CD14-positive monocyte (primary cell): ENCODE data around the gene UNC93B1. TPM values are rescaled to one million over a fixed set of nuclear protein-coding genes. Genes with fewer than 3 reads are reported as not detected.

Experiments used
- DNase-seq, 3 donors: peaks; one replicate each; pipeline ENCODE4 v3.0.0-alpha.2; 2011 to 2022
- H2AFZ ChIP-seq: 2 replicates; pipeline ENCODE4 v1.6.0; 2012; ENCODE audit warnings: mild to moderate bottlenecking, low read depth, low read length, inconsistent platforms; ENCODE audit not compliant: insufficient read depth, poor library complexity, severe bottlenecking
- H3K27ac ChIP-seq, 2 donors: 1 replicate in 1 of 2; 2 replicates in 1 of 2; pipeline ENCODE4 v1.5.1; 2012 to 2013; ENCODE audit warnings: low read length in 2 of 2, control low read depth in 1 of 2, inconsistent platforms in 1 of 2, low read depth in 1 of 2, mild to moderate bottlenecking in 1 of 2
- H3K27me3 ChIP-seq, 2 donors: one replicate each; pipeline versions ENCODE4 v1.6.0 to v1.6.1; 2011 to 2013; ENCODE audit warnings: low read length in 2 of 2; ENCODE audit not compliant: control insufficient read depth in 2 of 2, insufficient read depth in 2 of 2
- H3K36me3 ChIP-seq, 2 donors: replicated peaks in 1 of 2; 1 replicate in 1 of 2; 2 replicates in 1 of 2; pipeline versions ENCODE4 v1.5.1 to v1.6.1; 2012 to 2013; ENCODE audit warnings: low read length in 2 of 2, control low read depth in 1 of 2, inconsistent platforms in 1 of 2, mild to moderate bottlenecking in 1 of 2; ENCODE audit not compliant: insufficient read depth in 2 of 2, control insufficient read depth in 1 of 2
- H3K4me1 ChIP-seq, 2 donors: 1 replicate in 1 of 2; 2 replicates in 1 of 2; pipeline versions ENCODE4 v1.5.1 to v1.6.1; 2012 to 2013; ENCODE audit warnings: low read length in 2 of 2, control low read depth in 1 of 2, inconsistent platforms in 1 of 2, mild to moderate bottlenecking in 1 of 2, moderate library complexity in 1 of 2; ENCODE audit not compliant: insufficient read depth in 2 of 2, control insufficient read depth in 1 of 2
- H3K4me2 ChIP-seq: replicated peaks from 2 replicates; pipeline ENCODE3; 2012; ENCODE audit warnings: low read length, moderate library complexity, mild to moderate bottlenecking; ENCODE audit not compliant: poor library complexity, severe bottlenecking; ENCODE audit errors: extremely low read depth
- H3K4me3 ChIP-seq, 3 experiments: fragments of 200-600 bp in 1 of 3; sonication (generic) in 1 of 3; replicated peaks in 1 of 3; 1 replicate in 2 of 3; 2 replicates in 1 of 3; pipeline ENCODE4 v1.5.1; 2011 to 2013; ENCODE audit warnings: low read length in 3 of 3, mild to moderate bottlenecking in 3 of 3, control low read depth in 2 of 3, low read depth in 2 of 3, inconsistent platforms in 1 of 3, moderate library complexity in 1 of 3
- H3K79me2 ChIP-seq: 2 replicates; pipeline ENCODE4 v1.6.0; 2012; ENCODE audit warnings: mild to moderate bottlenecking, control low read depth, inconsistent platforms, low read length, moderate library complexity; ENCODE audit not compliant: insufficient read depth
- H3K9ac ChIP-seq: 2 replicates; pipeline ENCODE4 v1.6.0; 2017; ENCODE audit warnings: low read length, mild to moderate bottlenecking; ENCODE audit not compliant: insufficient read depth, poor library complexity, severe bottlenecking
- H3K9me3 ChIP-seq, 2 donors: replicated peaks in 1 of 2; 1 replicate in 1 of 2; 2 replicates in 1 of 2; pipeline versions ENCODE4 v1.5.1 to v1.6.1; 2012 to 2013; ENCODE audit warnings: low read length in 2 of 2, control low read depth in 1 of 2; ENCODE audit not compliant: control insufficient read depth in 1 of 2, insufficient read depth in 1 of 2
- H4K20me1 ChIP-seq: 2 replicates; pipeline ENCODE4 v1.6.0; 2012; ENCODE audit warnings: mild to moderate bottlenecking, low read length, control low read depth, moderate library complexity; ENCODE audit not compliant: insufficient read depth
- H3K27ac Mint-ChIP-seq, 7 donors: one replicate each; pipeline ENCODE4 v1.8.0; 2020; ENCODE audit warnings: mild to moderate bottlenecking in 7 of 7, mixed read lengths in 7 of 7, moderate library complexity in 6 of 7, inconsistent platforms in 2 of 7
- H3K27me3 Mint-ChIP-seq, 3 donors: one replicate each; pipeline ENCODE4 v1.8.0; 2021 to 2022; ENCODE audit warnings: low read depth in 3 of 3, mild to moderate bottlenecking in 3 of 3, mixed read lengths in 3 of 3, moderate library complexity in 3 of 3, inconsistent platforms in 1 of 3
- H3K36me3 Mint-ChIP-seq, 2 donors: one replicate each; pipeline ENCODE4 v1.8.0; 2020; ENCODE audit warnings: mixed read lengths in 2 of 2, inconsistent platforms in 1 of 2, mild to moderate bottlenecking in 1 of 2
- H3K4me1 Mint-ChIP-seq: one replicate; pipeline ENCODE4 v1.8.0; 2020; ENCODE audit warnings: mild to moderate bottlenecking, mixed read lengths
- H3K4me3 Mint-ChIP-seq, 2 donors: one replicate each; pipeline ENCODE4 v1.8.0; 2020; ENCODE audit warnings: mild to moderate bottlenecking in 2 of 2, mixed read lengths in 2 of 2, moderate library complexity in 1 of 2
- H3K9me3 Mint-ChIP-seq, 7 donors: one replicate each; pipeline ENCODE4 v1.8.0; 2020 to 2022; ENCODE audit warnings: mixed read lengths in 7 of 7, mild to moderate bottlenecking in 6 of 7, moderate library complexity in 6 of 7, inconsistent platforms in 2 of 7
- CTCF ChIP-seq: fragments of 200-600 bp; IDR thresholded peaks from one replicate; pipeline ENCODE4 v1.8.0; 2022; ENCODE audit warnings: antibody characterized with exemption, mild to moderate bottlenecking
- WGBS: methylation state at CpG from one replicate; pipeline ENCODE4 v1.1.5; 2013; ENCODE audit warnings: missing lambda C conversion rate; ENCODE audit not compliant: insufficient coverage; 5-methylcytosine and 5-hydroxymethylcytosine counted together
- intact Hi-C, 2 donors: fragments of 100-400 bp; cut with micrococcal nuclease; formaldehyde crosslinking; loops; one replicate each; pipeline versions ENCODE4 v1.15.0 to v1.15.1; 2023
- polyA plus RNA-seq, 3 donors: library from polyadenylated mRNA; depleted of rRNA in 1 of 3; unstranded in 2 of 3; stranded (reverse) in 1 of 3; fragments of 300-500 nt in 2 of 3; fragments of >200 nt in 1 of 3; fragmentation: Illumina TruSeq in 2 of 3; gene quantifications; 1 replicate in 2 of 3; 2 replicates in 1 of 3; pipeline ENCODE4 v1.2.3, GENCODE V29; 2012 to 2021

The UNC93B1 gene
- polyA plus RNA-seq, 3 donors = 185 to 301 (median 220) TPM

GRCh38 chr11:68031144-68031464, 27.2 kb upstream of the UNC93B1 start:
- Histone ChIP-seq H2AFZ (peak overlapping the region; percentile 86), H3K27ac (peak overlapping the region in 1 of 2 donors; percentile 85), H4K20me1 (no peaks in the 10 kb centered on the region), H3K9ac (peak overlapping the region; percentile 70), H3K4me1 (peaks cover 28 to 38% of the 10 kb centered on the region in 2 donors), H3K4me3 (peak overlapping the region; percentile 65 to 81 (median 69)), H3K9me3 (no peaks in the 10 kb centered on the region), H3K4me2 (peak overlapping the region; percentile 97), H3K36me3 (peaks cover 34 to 41% of the 10 kb centered on the region in 2 donors), H3K79me2 (peaks cover 31% of the 10 kb centered on the region), H3K27me3 (no peaks in the 10 kb centered on the region)
- Mint-ChIP-seq H3K36me3 (peaks cover 28 to 47% of the 10 kb centered on the region in 2 donors), H3K9me3 (no peaks in the 10 kb centered on the region), H3K4me1 (peaks cover 36% of the 10 kb centered on the region), H3K27ac (peak overlapping the region; percentile 76 to 93 (median 86)), H3K4me3 (peak overlapping the region; percentile 94 to 98), H3K27me3 (peaks cover 0 to 2% (median 1%) of the 10 kb centered on the region in 3 donors)
- no peak for DNase-seq
- no peak for TF ChIP-seq CTCF
- 7% methylated on average over 6 of the region's 10 CpGs for WGBS
- intact Hi-C loops = no loop called here

GRCh38 chr11:68030318-68031143, 26.6 kb upstream of the UNC93B1 start, which contains the start of gene NDUFS8:
TSS of gene NDUFS8 (plus strand) at chr11:68030681. CDS start at chr11:68032152, 1,471 bp downstream.
- WGBS = under 1% methylated on average over 45 of the region's 56 CpGs
- H3K9me3 Mint-ChIP-seq = no peaks in the 10 kb centered on the region
- peak within 1 kb of the TSS; percentile 94 to 98 for H3K4me3 Mint-ChIP-seq
- peaks cover 23 to 32% of the 10 kb centered on the region in 2 donors for H3K4me1 ChIP-seq
- H3K27ac Mint-ChIP-seq = peak within 1 kb of the TSS; percentile 76 to 95 (median 87)
- H3K9ac ChIP-seq = peak within 1 kb of the TSS; percentile 70
- H3K9me3 ChIP-seq = no peaks in the 10 kb centered on the region
- H3K36me3 Mint-ChIP-seq = peaks cover 34 to 49% of the 10 kb centered on the region in 2 donors
- intact Hi-C loops = no loop called here
- H3K27ac ChIP-seq = peak within 1 kb of the TSS in 1 of 2 donors; percentile 85
- peaks cover 30% of the 10 kb centered on the region for H3K79me2 ChIP-seq
- no peaks in the 10 kb centered on the region for H3K27me3 ChIP-seq
- peak within 1 kb of the TSS; percentile 65 to 81 (median 69) for H3K4me3 ChIP-seq
- H2AFZ ChIP-seq = peak within 1 kb of the TSS; percentile 86
- peak; percentile 96 to 99 (median 97) for DNase-seq
- peak within 1 kb of the TSS; percentile 97 for H3K4me2 ChIP-seq
- H3K36me3 ChIP-seq = peaks cover 40 to 47% of the 10 kb centered on the region in 2 donors
- H4K20me1 ChIP-seq = peaks cover 2% of the 10 kb centered on the region
- TF ChIP-seq CTCF = no peak
- H3K4me1 Mint-ChIP-seq = peaks cover 30% of the 10 kb centered on the region
- H3K27me3 Mint-ChIP-seq = peaks cover 0 to 1% (median 0%) of the 10 kb centered on the region in 3 donors
